K562 (cell line): ENCODE data around the gene MYO1H. TPM values are rescaled to one million over a fixed set of nuclear protein-coding genes. Genes with fewer than 3 reads are reported as not detected.

Source experiments
- MECOM ChIP-seq: fragments of 250-450 bp; sonication (Bioruptor Pico); IDR thresholded peaks from 2 replicates; pipeline ENCODE4 v1.8.0; 2022; ENCODE audit warnings: inconsistent platforms
- RAD21 ChIP-seq, 2 experiments: fragments of 250-450 bp in 1 of 2; fragments of 450-650 bp in 1 of 2; sonication (Bioruptor Pico) in 1 of 2; formaldehyde crosslinking in 1 of 2; IDR thresholded peaks in 1 of 2; conservative IDR thresholded peaks in 1 of 2; 2 replicates each; pipeline versions ENCODE4 v1.4.0 to v1.8.0; 2020 to 2022; ENCODE audit warnings: mild to moderate bottlenecking in 2 of 2, moderate library complexity in 1 of 2
- RERE ChIP-seq: sonication (generic); formaldehyde crosslinking; IDR thresholded peaks from 2 replicates; pipeline ENCODE4 v1.8.0; 2023; ENCODE audit warnings: missing genetic modification reagents, mild to moderate bottlenecking, borderline replicate concordance
- SIX5 ChIP-seq, 2 experiments: IDR thresholded peaks; 2 replicates each; pipeline ENCODE4 v1.6.1; 2011; ENCODE audit warnings: low read length in 2 of 2, borderline replicate concordance in 1 of 2, low read depth in 1 of 2, mild to moderate bottlenecking in 1 of 2, moderate library complexity in 1 of 2; ENCODE audit not compliant: insufficient read depth in 1 of 2
- SMARCA5 ChIP-seq: fragments of 450-650 bp; IDR thresholded peaks from 2 replicates; pipeline ENCODE4 v1.6.1; 2016
- SNIP1 ChIP-seq: fragments of 450-650 bp; IDR thresholded peaks from 2 replicates; pipeline ENCODE4 v1.7.1; 2017; ENCODE audit warnings: low read depth, mild to moderate bottlenecking
- TCF3 ChIP-seq: sonication (generic); formaldehyde crosslinking; IDR thresholded peaks from 2 replicates; pipeline ENCODE4 v1.4.0; 2020; ENCODE audit warnings: mild to moderate bottlenecking, missing genetic modification reagents
- ZBTB17 ChIP-seq: fragments of 450-650 bp; formaldehyde crosslinking; IDR thresholded peaks from 2 replicates; pipeline ENCODE4 v1.4.0; 2020; ENCODE audit warnings: mild to moderate bottlenecking
- ZFP1 ChIP-seq: fragments of 450-650 bp; formaldehyde crosslinking; IDR thresholded peaks from 2 replicates; pipeline ENCODE4 v1.4.0; 2020; ENCODE audit warnings: mild to moderate bottlenecking, mixed read lengths
- ZFP30 ChIP-seq: fragments of 250-450 bp; sonication (Bioruptor Pico); IDR thresholded peaks from 2 replicates; pipeline ENCODE4 v1.8.0; 2022; ENCODE audit warnings: moderate library complexity, mild to moderate bottlenecking, inconsistent platforms, borderline replicate concordance
- ZNF121 ChIP-seq: sonication (generic); formaldehyde crosslinking; conservative IDR thresholded peaks from 2 replicates; pipeline ENCODE4 v1.8.0; 2022; ENCODE audit warnings: missing genetic modification reagents
- ZNF217 ChIP-seq: sonication (generic); formaldehyde crosslinking; IDR thresholded peaks from 2 replicates; pipeline ENCODE4 v1.8.0; 2022; ENCODE audit warnings: mild to moderate bottlenecking, missing genetic modification reagents
- ZNF445 ChIP-seq: fragments of 250-450 bp; sonication (Bioruptor Pico); IDR thresholded peaks from 2 replicates; pipeline ENCODE4 v1.4.0; 2020; ENCODE audit warnings: low read depth, mild to moderate bottlenecking, moderate library complexity
- ZNF561 ChIP-seq: fragments of 450-650 bp; formaldehyde crosslinking; conservative IDR thresholded peaks from 2 replicates; pipeline ENCODE4 v1.4.0; 2020; ENCODE audit warnings: mild to moderate bottlenecking, moderate library complexity
- polyA plus RNA-seq, 8 experiments: library from polyadenylated mRNA; depleted of rRNA in 4 of 8; stranded (reverse) in 5 of 8; unstranded in 3 of 8; fragments of >200 nt; fragmentation: Nextera tagmentation in 2 of 8; fragmentation: Illumina TruSeq in 1 of 8; extraction: Ambion mirVana in 2 of 8; extraction: Trizol in 1 of 8; gene quantifications; 2 replicates each; pipeline versions ENCODE4 v1.2.1 to v1.2.3, GENCODE V29; 2011 to 2014; ENCODE audit warnings: inconsistent platforms in 1 of 8, missing spikeins in 1 of 8
- total RNA-seq, 7 experiments: library from RNA; depleted of rRNA in 6 of 7; stranded (reverse); fragments of >200 nt in 6 of 7; fragmentation: Illumina TruSeq in 2 of 7; extraction: Trizol in 2 of 7; gene quantifications; 2 replicates each; pipeline versions ENCODE4 v1.2.1 to v1.2.3, GENCODE V29; 2011 to 2021; ENCODE audit warnings: low replicate concordance in 1 of 7
- TF ChIP-seq, protein P1 (sequence below): fragments of 250-450 bp; sonication (Bioruptor Pico); IDR thresholded peaks from 2 replicates; pipeline ENCODE4 v1.4.0; 2020
- TF ChIP-seq, protein P2 (sequence below): fragments of 250-450 bp; sonication (Bioruptor Pico); IDR thresholded peaks from 2 replicates; pipeline ENCODE4 v1.8.0; 2022; ENCODE audit warnings: inconsistent platforms
- TF ChIP-seq, protein P3 (sequence below): sonication (generic); formaldehyde crosslinking; IDR thresholded peaks from 2 replicates; pipeline ENCODE4 v1.8.0; 2022; ENCODE audit warnings: mild to moderate bottlenecking, missing genetic modification reagents
- TF ChIP-seq, protein P4 (sequence below): sonication (generic); formaldehyde crosslinking; IDR thresholded peaks from 2 replicates; pipeline ENCODE4 v1.9.0; 2022; ENCODE audit warnings: mild to moderate bottlenecking, missing genetic modification reagents

The MYO1H gene
- total and polyA plus RNA-seq, 9 of the 15 experiments (the other 6 are each of a cell fraction or from before 2014, with no cell fraction given) = not detected

- TF ChIP-seq, protein P1, sequence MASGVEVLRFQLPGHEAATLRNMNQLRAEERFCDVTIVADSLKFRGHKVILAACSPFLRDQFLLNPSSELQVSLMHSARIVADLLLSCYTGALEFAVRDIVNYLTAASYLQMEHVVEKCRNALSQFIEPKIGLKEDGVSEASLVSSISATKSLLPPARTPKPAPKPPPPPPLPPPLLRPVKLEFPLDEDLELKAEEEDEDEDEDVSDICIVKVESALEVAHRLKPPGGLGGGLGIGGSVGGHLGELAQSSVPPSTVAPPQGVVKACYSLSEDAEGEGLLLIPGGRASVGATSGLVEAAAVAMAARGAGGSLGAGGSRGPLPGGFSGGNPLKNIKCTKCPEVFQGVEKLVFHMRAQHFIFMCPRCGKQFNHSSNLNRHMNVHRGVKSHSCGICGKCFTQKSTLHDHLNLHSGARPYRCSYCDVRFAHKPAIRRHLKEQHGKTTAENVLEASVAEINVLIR = peak; percentile 59; the same call in 1 of the 2 replicates
- TF ChIP-seq SNIP1 = no peak
- no peak for TF ChIP-seq ZNF217 (CRISPR knock-in tag)
- TF ChIP-seq, protein P2, sequence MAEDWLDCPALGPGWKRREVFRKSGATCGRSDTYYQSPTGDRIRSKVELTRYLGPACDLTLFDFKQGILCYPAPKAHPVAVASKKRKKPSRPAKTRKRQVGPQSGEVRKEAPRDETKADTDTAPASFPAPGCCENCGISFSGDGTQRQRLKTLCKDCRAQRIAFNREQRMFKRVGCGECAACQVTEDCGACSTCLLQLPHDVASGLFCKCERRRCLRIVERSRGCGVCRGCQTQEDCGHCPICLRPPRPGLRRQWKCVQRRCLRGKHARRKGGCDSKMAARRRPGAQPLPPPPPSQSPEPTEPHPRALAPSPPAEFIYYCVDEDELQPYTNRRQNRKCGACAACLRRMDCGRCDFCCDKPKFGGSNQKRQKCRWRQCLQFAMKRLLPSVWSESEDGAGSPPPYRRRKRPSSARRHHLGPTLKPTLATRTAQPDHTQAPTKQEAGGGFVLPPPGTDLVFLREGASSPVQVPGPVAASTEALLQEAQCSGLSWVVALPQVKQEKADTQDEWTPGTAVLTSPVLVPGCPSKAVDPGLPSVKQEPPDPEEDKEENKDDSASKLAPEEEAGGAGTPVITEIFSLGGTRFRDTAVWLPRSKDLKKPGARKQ (CRISPR knock-in tag) = no peak
- TF ChIP-seq, protein P3, sequence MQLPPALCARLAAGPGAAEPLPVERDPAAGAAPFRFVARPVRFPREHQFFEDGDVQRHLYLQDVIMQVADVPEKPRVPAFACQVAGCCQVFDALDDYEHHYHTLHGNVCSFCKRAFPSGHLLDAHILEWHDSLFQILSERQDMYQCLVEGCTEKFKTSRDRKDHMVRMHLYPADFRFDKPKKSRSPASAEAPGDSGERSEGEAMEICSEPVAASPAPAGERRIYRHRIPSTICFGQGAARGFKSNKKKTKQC (CRISPR knock-in tag) = peak; percentile 57; the same call in 1 of the 2 replicates
- TF ChIP-seq, protein P4, sequence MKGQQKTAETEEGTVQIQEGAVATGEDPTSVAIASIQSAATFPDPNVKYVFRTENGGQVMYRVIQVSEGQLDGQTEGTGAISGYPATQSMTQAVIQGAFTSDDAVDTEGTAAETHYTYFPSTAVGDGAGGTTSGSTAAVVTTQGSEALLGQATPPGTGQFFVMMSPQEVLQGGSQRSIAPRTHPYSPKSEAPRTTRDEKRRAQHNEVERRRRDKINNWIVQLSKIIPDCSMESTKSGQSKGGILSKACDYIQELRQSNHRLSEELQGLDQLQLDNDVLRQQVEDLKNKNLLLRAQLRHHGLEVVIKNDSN (CRISPR knock-in tag) = no peak
- no peak for TF ChIP-seq ZFP1 (CRISPR knock-in tag)
- TF ChIP-seq RERE (CRISPR knock-in tag) = no peak
- TF ChIP-seq ZNF121 (CRISPR knock-in tag) = no peak
- TF ChIP-seq SIX5 (IDR thresholded peaks at IDR 0.05; ENCODE audit: borderline replicate concordance in 1 of 2, insufficient read depth in 1 of 2, low read depth in 1 of 2, low read length in 2 of 2) = peak; percentile 53 to 68; a peak in 3 of 4 replicates
- peak; percentile 74; the same call in 1 of the 2 replicates for TF ChIP-seq ZBTB17 (CRISPR knock-in tag)
- no peak for TF ChIP-seq ZNF445 (CRISPR knock-in tag)
- no peak for TF ChIP-seq SMARCA5
- 0 out of 2 replicates have a peak, but pooled peaks have one; percentile 32 for TF ChIP-seq MECOM
- TF ChIP-seq TCF3 (CRISPR knock-in tag) = no peak
- no peak for TF ChIP-seq ZFP30 (CRISPR knock-in tag)
- TF ChIP-seq ZNF561 (CRISPR knock-in tag) = no peak
- no peak for TF ChIP-seq RAD21 (CRISPR knock-in tag; conservative IDR thresholded peaks at IDR 0.05 in 1 of 2, IDR thresholded peaks at IDR 0.05 in 1 of 2)
Measured at GRCh38 chr12:109477185-109477962, 129.7 kb downstream of the MYO1H start, which contains the start of the genes KCTD10 and UBE3B (continued).
